Hematopoietic multipotent progenitor cell treated with erythropoietin and hydrocortisone succinate and interleukin-3 and kit ligand, for 8 days (in vitro differentiated cells): ENCODE measurements around the gene CAMTA1.

Experiments
- DNase-seq: peaks from one replicate; pipeline ENCODE4 v3.0.0-alpha.2; 2015

Gene CAMTA1

GRCh38 chr1:7495962-7496361, 710.7 kb downstream of the CAMTA1 start:
- DNase-seq: no peak

DNA sequence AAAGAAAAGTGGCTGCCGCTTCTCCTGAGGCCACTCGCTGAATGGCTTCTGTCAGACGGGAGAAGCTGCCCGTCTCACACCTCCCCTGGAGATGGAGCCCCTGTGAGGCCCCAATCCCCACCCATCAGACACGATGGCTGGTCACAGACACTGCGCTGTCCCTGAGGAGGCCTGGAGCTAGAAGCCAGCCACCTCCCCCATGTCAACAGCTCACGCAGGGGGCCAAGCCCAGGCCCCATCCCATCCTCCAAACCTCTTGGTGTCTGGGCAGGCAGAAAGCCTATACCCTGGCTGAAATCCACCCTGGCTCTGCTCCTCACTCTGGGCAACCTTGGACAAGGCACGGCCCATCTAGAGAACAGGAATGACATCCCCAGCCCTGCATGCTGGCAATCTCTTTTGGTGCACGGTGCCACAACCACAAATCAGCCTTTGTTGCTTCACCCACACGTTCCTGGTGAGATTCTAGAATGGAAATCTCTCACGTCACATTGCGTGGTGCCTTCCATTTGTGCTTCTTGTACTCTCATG, 711.9 kb downstream of the CAMTA1 start:
- DNase-seq: no peak

DNA sequence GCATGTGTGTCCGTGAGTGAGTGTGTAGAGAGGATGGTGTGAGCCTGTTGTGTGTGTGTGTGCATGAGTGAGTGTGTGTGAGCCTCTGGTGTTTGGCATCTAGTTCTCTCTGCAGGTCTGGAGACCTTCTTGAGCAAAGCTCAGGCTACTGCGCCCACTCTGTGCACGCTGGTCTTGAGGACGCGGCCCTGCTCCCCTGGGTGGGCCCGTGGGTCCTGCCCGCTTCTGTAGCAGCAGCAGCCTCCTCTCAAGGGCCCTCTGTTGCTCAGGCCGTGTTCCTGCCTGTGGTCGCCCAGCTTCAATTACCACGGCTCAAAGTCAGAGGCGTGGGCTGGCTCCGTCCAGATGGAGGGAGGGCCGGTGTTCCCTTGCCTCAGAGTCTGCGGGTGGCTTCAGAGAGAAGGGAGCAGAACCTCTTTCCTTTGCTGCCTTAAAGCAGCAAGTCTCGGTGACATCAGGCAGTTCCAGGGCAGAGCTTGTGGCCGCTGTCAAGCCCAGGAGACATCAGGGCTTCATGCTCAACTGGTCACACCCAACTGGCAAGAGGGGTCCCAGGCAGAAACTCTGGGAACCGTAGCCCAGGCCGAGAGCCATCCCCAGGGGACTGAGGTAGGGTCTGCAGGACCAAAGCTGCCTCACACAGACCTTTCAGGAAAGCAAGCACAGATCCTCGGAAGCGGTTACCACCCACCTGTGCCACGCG, 715.3 kb downstream of the CAMTA1 start:
- no peak for DNase-seq

DNA sequence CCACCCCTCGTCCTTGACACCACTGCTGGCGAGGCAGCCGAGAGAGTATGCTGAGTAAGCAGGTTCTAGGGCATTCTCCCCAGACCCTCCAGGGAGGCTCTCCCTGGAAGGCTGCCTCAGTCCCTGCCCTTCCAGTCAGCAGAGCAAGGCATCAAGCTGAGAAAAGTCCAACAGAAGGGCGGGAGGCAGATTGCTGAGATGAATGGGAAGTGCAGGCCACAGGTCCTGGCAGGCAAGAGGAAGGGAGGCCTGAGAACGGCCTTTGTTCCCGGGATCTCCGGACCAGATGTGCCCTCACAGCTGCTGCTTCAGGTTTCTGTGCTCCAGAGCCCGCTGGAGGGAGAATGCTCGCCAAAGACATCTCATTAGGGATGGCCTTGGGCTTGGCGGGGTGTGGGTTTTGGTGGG, 715.8 kb downstream of the CAMTA1 start:
- DNase-seq: no peak

- no peak for DNase-seq
Measured at GRCh38 chr1:7501723-7502603, 716.7 kb downstream of the CAMTA1 start.

DNA sequence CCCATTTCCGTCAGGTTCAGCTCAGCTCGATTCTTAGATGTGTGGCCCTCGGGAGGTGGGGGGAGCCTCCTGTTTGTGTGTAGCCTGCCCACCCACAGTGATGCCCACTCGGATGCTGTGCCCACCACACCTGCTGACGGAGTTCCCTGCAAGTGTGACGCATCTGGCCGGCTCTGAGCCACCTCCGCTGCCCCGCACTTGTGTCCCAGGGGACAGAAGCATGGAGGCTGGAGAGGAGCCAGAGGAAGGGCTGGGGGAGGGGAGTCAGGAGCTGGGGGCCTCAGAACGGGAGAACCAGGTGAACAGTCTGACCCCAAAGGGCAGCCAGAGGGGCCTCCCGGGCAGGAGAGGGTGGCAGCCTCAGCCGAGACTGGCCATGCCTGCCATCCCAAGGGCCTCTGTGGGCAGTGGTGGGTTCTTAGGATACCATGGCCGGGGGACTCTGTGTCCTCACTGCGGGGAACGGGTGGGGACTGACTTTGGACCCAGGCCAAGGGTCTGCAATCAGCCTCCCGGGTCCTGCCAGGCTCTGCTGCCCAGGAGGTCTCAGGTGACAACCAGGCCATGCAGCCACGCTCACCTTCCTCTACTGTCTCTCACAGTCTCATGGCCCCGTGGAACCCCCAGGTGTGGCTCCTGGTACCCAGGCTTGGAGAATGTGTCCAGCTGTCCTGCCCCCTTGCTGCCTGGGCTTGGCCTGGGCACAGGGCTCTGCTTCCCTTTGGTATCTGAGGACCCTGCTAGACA, 718.6 kb downstream of the CAMTA1 start:
- DNase-seq: no peak

DNA sequence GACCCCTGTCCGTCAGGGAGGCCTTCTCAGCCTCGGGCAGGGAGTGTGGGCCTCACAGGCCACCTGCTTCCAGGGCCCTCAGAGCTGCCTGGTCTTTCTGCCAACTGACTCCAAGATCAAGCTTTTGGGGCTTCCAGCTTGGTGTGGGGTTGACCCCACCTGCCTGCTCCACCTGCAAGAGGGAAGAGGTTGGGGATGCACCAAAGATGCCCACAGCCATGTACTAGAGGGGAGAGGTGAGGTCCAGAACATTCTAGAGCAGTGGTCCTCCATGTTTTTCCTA, 719.1 kb downstream of the CAMTA1 start:
- DNase-seq: no peak

GRCh38 chr1:7505094-7505770, 720.0 kb downstream of the CAMTA1 start:
- no peak for DNase-seq

- DNase-seq: no peak
Measured at GRCh38 chr1:7505771-7506453, 720.7 kb downstream of the CAMTA1 start.

DNA sequence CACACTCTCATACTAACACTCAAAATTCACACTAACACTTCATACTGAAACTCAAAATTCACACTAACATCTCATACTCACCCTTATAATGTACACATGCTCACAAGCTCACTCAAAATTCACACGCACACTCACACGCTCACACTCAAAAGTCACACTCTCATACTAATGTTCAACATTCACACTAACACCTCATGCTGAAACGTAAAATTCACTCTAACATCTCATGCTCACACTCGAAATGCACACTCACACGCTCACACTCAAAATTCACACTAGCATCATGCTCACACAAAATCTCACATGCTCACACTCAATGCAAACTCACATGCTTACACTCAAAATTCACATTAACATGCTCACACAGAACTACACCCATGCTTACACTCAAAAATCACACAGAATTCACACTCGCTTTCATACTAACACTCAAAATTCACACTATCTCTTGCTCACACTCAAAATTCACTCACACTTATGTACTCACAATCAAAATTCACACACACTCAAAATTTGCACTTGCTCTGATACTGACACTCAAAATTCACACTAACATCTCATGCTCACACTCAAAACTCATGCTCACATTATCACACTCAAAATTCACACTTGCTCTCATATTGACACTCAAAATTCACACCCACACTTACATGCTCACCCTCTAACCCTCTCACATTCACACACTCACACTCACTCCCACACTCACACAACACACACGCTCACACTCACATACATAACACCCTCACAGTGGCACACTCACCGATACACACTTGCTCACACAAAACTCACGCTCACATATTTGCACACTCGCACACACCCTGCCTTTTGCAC, 721.4 kb downstream of the CAMTA1 start:
- no peak for DNase-seq

DNA sequence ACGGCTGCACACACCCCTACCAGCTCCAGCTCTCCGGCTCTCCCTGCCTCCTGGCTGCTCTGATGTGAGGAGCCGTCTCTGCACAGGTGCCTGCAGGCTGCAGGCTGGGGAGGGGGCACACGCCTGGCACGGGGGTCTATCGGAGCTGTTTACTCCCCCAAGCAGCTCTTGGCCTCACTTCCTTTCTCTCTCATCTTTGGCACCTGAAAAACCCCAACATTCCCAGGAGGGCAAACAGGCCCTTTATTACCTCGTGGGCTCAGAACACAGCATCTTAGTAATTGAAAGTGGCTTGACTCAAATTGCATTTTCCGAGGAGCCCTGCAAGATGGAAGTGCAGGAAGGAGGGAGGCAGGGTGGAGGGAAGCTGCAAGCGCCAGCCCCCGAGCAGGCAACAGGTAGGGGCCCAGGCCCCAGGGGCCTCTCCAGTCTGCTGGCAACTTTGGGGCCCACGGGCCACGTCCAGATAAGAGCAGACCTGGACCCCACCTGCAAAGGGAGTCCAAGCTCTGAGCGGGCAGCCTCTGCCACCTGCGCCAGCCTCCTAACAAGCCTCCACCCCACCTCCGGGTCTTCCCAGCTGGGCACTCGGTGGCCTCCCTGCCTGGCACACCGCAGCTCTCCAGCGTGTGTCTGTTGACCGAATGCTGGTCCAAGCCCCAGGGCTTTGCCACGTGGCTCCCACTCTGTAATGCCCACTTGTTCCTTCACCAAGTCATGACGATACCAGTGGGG, 722.2 kb downstream of the CAMTA1 start:
- DNase-seq: no peak

DNA sequence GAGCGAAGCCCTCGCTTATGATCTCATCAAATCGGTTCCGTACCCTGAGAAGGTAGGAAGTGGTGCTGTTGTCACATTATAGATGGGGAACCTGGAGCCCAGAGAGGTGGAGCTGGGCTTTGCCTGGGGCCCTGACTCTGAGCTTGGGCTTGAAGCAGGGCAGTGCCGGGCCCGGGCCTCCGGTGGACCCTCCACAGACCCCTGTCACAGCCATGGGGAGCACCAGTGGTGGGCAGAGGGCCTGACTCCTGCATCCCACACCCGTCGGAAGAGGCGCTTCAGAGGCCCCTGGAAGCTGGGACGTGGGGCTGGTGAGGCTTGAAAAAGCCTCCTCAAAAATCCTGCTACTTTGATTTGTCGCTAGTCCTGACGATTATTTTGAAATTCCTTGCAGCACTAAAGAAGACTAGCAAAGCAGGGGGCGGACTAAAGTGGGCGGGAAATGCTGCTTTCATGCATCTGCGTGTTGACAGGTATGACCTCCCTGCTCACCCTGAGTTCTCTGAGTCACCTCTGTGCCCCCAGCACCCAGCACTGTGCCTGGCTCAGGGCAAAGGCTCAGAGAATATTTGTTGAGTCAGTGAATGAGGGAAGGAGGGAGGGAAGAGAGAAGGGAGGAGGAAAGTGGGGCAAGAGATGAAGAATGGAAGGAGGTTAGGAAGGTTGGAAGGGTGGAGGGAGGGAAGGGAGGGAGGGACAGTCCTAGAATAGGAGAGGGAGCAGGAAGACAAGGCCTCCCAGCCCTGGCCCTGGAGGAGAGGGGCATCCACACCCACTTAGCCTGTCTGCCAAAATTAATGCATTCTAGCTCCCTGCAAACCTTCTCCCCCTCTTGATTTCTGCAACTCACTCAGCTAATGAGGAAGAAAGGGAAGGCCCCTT, 723.0 kb downstream of the CAMTA1 start:
- DNase-seq: no peak

- DNase-seq: no peak
Measured at GRCh38 chr1:7508934-7509519, 723.8 kb downstream of the CAMTA1 start.

DNA sequence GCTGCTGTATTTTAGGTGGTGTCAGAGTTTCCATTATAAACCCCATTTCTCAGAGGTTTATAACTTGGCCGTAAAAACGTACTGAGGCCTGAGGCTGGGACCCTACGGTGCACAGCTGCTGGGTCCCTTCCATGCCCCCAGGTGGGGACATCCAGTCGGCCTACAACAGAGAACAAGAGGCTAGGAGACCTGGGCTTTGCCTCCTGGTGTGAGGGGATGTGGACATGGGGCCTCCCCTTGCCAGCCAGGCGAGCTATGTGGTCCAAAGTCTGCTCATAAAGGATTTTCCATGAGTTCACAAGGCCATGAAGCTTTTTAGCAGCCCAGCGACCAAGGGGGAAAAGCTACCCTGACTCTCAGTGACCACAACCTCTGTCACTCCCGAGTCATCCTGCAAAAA, 724.3 kb downstream of the CAMTA1 start:
- DNase-seq: no peak

DNA sequence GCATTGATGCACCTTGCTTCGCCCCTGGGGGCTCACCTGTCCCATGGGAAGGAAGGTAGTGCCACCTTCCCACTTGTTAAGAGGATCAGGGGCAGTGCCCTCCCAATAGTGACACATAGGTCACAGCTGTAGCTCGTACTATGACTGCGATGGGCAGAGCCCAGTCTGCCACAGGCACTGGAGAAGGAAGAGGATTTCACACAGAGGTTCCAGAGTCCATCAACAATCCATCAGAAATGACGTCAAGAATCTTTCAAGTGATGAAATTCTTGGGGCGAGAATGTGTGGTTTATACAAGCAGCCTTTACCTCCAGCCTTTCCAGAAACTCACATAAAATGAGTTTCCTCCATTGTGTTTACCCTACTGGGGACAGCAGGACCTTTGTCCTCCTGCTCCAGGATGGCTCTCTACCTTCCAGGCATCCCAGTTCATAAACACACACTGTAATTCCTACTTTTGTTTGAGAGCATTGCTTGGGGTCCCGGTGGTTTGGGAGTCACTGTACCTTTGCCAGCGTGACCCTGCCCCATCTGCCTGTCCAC, 725.2 kb downstream of the CAMTA1 start:
- no peak for DNase-seq

DNA sequence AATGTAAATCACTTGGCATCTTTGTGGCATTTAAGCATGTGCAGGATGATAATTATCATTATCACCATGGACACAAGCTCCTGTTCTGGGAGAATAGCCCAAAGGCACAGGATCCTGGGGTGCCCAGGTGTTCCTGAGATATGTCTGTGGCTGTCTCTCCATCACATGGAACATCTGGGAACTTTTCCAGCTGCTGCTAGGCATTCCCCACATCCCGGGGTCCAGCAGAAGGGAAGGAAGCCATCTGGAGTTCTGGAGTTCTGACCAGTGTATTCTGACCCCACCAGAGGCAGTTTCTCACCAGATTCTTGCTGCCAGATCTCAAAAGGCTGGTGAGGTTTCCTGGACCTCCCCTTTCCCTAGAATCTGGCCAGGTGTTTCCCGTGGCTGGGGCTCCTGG, 726.1 kb downstream of the CAMTA1 start:
- no peak for DNase-seq

DNA sequence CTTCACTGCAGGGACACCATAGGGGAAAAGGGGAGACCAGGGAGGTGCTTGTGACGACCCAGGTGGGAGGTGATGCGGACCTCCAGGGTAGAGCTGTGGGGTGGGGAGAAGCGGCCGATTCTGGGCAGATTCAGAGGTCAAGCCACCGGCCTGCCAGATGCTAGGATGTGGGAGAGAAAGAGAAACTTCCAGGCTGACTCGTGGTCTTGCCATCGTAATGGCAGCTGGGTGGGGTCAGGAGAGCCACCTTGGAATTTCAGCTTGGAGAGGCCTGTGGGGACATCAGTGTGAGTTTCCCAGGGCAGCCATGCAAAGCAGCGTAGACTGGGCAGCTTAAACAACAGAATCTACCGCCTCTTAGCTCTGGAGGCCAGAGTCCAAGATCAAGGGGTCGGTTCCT, 727.8 kb downstream of the CAMTA1 start:
- DNase-seq: no peak

GRCh38 chr1:7515175-7515574, 729.9 kb downstream of the CAMTA1 start:
- no peak for DNase-seq

GRCh38 chr1:7515904-7516303, 730.6 kb downstream of the CAMTA1 start:
- DNase-seq: no peak
